Mesendoderm (in vitro differentiated cells): ENCODE results near the gene PTPRE.

Source experiments
- DNase-seq: peaks from one replicate; pipeline ENCODE4 v3.0.0; 2013
- H2AK5ac ChIP-seq: 2 replicates; pipeline ENCODE4 v1.6.1; 2013; ENCODE audit warnings: low read length, inconsistent platforms
- H2BK120ac ChIP-seq: 2 replicates; pipeline ENCODE4 v1.6.1; 2013; ENCODE audit warnings: low read depth, mild to moderate bottlenecking, low read length, moderate library complexity, mixed read lengths
- H2BK15ac ChIP-seq: replicated peaks from 2 replicates; pipeline ENCODE4 v1.6.1; 2013; ENCODE audit warnings: low read depth, mild to moderate bottlenecking, moderate library complexity
- H2BK5ac ChIP-seq: 2 replicates; pipeline ENCODE4 v1.6.1; 2013; ENCODE audit warnings: low read length, inconsistent platforms
- H3K18ac ChIP-seq: 2 replicates; pipeline ENCODE4 v1.6.1; 2013; ENCODE audit warnings: mild to moderate bottlenecking, low read length, mixed read lengths
- H3K23ac ChIP-seq: one replicate; pipeline ENCODE4 v1.6.1; 2013; ENCODE audit warnings: low read length
- H3K27ac ChIP-seq: 2 replicates; pipeline ENCODE4 v1.5.1; 2013; ENCODE audit warnings: low read depth, mild to moderate bottlenecking, inconsistent platforms, low read length, moderate library complexity
- H3K27me3 ChIP-seq: 2 replicates; pipeline ENCODE4 v1.6.1; 2013; ENCODE audit warnings: low read length, control low read depth, mild to moderate bottlenecking, inconsistent platforms; ENCODE audit not compliant: insufficient read depth, poor library complexity
- H3K36me3 ChIP-seq: 2 replicates; pipeline ENCODE4 v1.6.1; 2013; ENCODE audit warnings: low read length, inconsistent platforms; ENCODE audit not compliant: control insufficient read depth, insufficient read depth
- H3K4ac ChIP-seq: one replicate; pipeline ENCODE4 v1.6.1; 2013; ENCODE audit warnings: low read depth, mild to moderate bottlenecking, low read length, moderate library complexity
- H3K4me1 ChIP-seq: 2 replicates; pipeline ENCODE4 v1.6.1; 2013; ENCODE audit warnings: low read depth, low read length, inconsistent platforms; ENCODE audit not compliant: control insufficient read depth
- H3K4me2 ChIP-seq: 2 replicates; pipeline ENCODE4 v1.6.1; 2013; ENCODE audit warnings: low read length
- H3K4me3 ChIP-seq: 2 replicates; pipeline ENCODE4 v1.5.1; 2013; ENCODE audit warnings: mild to moderate bottlenecking, low read length
- H3K56ac ChIP-seq: one replicate; pipeline ENCODE4 v1.6.1; 2013; ENCODE audit warnings: low read length
- H3K79me1 ChIP-seq: 2 replicates; pipeline ENCODE4 v1.6.1; 2013; ENCODE audit warnings: low read length, inconsistent platforms
- H3K79me2 ChIP-seq: 2 replicates; pipeline ENCODE4 v1.6.1; 2013; ENCODE audit warnings: mild to moderate bottlenecking, low read length; ENCODE audit not compliant: control insufficient read depth, insufficient read depth
- H3K9ac ChIP-seq: 2 replicates; pipeline ENCODE4 v1.6.1; 2013; ENCODE audit warnings: low read length, inconsistent platforms
- H4K5ac ChIP-seq: one replicate; pipeline ENCODE4 v1.6.1; 2013; ENCODE audit warnings: low read length
- H4K8ac ChIP-seq: one replicate; pipeline ENCODE4 v1.6.1; 2013; ENCODE audit warnings: low read depth, mild to moderate bottlenecking, control low read depth, low read length, moderate library complexity
- WGBS: extraction: QIAGEN DNeasy Blood & Tissue Kit; methylation state at CpG from one replicate; pipeline ENCODE4 v1.1.7; 2013; ENCODE audit warnings: low lambda C conversion rate, missing lambda C conversion rate; ENCODE audit not compliant: insufficient coverage; ENCODE audit errors: extremely low coverage; 5-methylcytosine and 5-hydroxymethylcytosine counted together

The PTPRE gene

DNA sequence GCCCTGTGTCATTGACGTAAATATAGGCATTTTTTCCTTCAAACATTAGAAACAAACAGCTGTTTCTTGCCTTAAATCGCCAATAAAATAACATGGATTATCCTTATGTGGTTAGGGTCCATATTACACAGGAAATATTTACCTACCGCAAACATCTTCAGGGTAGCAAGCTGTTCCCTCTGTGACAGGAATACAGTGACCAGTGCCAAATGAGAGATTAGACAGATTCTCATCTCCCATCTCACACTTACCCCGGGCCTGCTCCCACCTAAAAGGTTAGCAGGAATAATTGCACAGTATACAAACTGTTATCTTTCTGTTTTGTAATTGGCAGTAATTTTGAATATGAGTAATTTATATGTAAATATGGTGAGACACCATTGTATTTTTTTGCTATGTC is 202.8 kb downstream of the PTPRE start:
- Histone ChIP-seq H3K4ac (no peak overlapping the region), H2AK5ac (no peak overlapping the region), H3K79me2 (no peaks in the 10 kb centered on the region), H4K5ac (no peak overlapping the region), H3K56ac (no peak overlapping the region), H3K4me2 (no peak overlapping the region), H3K4me3 (no peak overlapping the region), H2BK15ac (no peak overlapping the region), H2BK120ac (no peak overlapping the region), H3K36me3 (peaks cover 62% of the 10 kb centered on the region), H3K9ac (no peak overlapping the region), H3K4me1 (no peaks in the 10 kb centered on the region), H3K23ac (no peak overlapping the region), H3K79me1 (no peaks in the 10 kb centered on the region), H3K18ac (no peak overlapping the region), H3K27me3 (no peaks in the 10 kb centered on the region), H4K8ac (no peak overlapping the region), H2BK5ac (no peak overlapping the region), H3K27ac (no peak overlapping the region)
- WGBS, result no CpG with 5 or more reads among the region's 4 CpGs
- DNase-seq, result no peak

DNA sequence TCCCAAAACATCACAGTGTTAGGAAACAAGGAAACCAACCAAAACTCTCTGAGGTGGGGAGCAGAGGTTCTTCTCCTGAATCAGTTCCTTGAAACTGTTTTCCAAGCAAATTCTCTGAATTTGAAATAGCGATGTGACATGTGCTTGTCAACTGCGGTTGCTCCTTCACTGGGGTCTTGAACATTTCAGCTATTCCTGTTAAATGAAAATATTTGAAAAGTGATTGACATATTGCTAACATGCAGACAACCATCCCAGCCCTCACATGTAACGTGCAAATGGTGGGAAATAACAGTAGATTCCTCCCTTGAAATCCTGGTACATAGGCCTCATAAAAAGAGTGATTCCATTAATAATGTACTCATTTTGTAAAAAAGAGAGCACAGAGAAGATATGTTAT is 203.4 kb downstream of the PTPRE start:
- Histone ChIP-seq H2BK15ac (no peak overlapping the region), H3K23ac (no peak overlapping the region), H3K79me2 (no peaks in the 10 kb centered on the region), H3K79me1 (peaks cover 1% of the 10 kb centered on the region), H3K4me1 (no peaks in the 10 kb centered on the region), H3K4ac (no peak overlapping the region), H3K27me3 (no peaks in the 10 kb centered on the region), H3K56ac (no peak overlapping the region), H3K4me2 (no peak overlapping the region), H2BK5ac (no peak overlapping the region), H3K4me3 (no peak overlapping the region), H3K36me3 (peaks cover 64% of the 10 kb centered on the region), H4K8ac (no peak overlapping the region), H2AK5ac (no peak overlapping the region), H3K27ac (no peak overlapping the region), H3K18ac (no peak overlapping the region), H2BK120ac (no peak overlapping the region), H3K9ac (no peak overlapping the region), H4K5ac (no peak overlapping the region)
- no CpG with 5 or more reads among the region's 3 CpGs for WGBS
- DNase-seq, result no peak

DNA sequence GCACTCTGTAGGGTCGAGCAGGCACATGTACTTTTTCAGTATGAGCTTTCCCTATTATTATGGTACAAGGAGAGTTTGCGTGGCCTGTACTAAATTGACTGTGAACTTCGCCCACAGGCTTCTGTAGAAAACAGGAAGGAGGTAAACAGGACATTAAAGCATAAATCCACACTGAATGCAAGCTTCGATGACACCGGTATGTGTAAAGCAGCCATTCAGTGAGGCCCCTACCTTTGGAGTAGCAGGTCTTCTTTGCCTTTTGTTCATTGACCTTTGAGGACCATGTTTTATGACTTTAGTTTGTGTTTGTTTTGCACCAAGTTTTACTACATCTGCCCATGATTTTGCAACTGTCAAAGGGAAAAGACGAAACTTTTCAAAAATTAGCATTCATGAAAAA is 204.8 kb downstream of the PTPRE start:
- WGBS, result no CpG with 5 or more reads among the region's 6 CpGs
- no peak for DNase-seq

DNA sequence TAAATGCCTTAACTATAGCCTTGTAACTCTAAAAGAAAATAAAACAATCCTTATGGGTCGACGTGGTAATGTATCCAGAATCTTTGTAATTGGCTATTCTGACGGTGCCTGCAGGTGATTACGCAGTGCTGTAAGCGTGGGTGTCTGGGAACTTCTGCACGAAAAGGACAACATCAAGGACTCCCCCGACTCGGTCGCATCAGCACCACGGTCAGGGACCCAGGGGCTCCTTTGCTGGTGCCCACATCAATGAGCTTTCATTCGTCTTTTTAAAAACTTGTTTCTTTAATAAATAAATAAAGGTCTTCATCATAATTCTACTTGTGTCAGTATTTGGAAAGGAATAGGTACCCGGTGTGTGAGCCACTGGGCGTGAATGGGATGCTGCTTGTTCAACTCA is 206.1 kb downstream of the PTPRE start:
- H4K5ac ChIP-seq, result no peak overlapping the region
- no peak overlapping the region for H2BK15ac ChIP-seq
- WGBS, result no CpG with 5 or more reads among the region's 13 CpGs
- H2BK5ac ChIP-seq, result no peak overlapping the region
- H3K79me1 ChIP-seq, result peaks cover 3% of the 10 kb centered on the region
- H3K4ac ChIP-seq, result no peak overlapping the region
- no peak overlapping the region for H2BK120ac ChIP-seq
- peaks cover 48% of the 10 kb centered on the region for H3K36me3 ChIP-seq
- DNase-seq, result no peak
- no peak overlapping the region for H3K27ac ChIP-seq
- H3K79me2 ChIP-seq, result no peaks in the 10 kb centered on the region
- no peak overlapping the region for H3K23ac ChIP-seq
- H3K27me3 ChIP-seq, result no peaks in the 10 kb centered on the region
- no peak overlapping the region for H3K9ac ChIP-seq
- no peak overlapping the region for H2AK5ac ChIP-seq
- H3K18ac ChIP-seq, result no peak overlapping the region
- no peak overlapping the region for H3K4me2 ChIP-seq
- no peak overlapping the region for H3K4me3 ChIP-seq
- no peak overlapping the region for H4K8ac ChIP-seq
- H3K4me1 ChIP-seq, result no peaks in the 10 kb centered on the region
- H3K56ac ChIP-seq, result no peak overlapping the region

More for the DNA sequence above, 204.8 kb downstream of the PTPRE start:
- Histone ChIP-seq H3K4ac (no peak overlapping the region), H3K27me3 (no peaks in the 10 kb centered on the region), H3K56ac (no peak overlapping the region), H2AK5ac (no peak overlapping the region), H3K79me1 (peaks cover 2% of the 10 kb centered on the region), H4K8ac (no peak overlapping the region), H2BK5ac (no peak overlapping the region), H3K79me2 (no peaks in the 10 kb centered on the region), H3K4me3 (no peak overlapping the region), H3K36me3 (peaks cover 57% of the 10 kb centered on the region), H2BK120ac (no peak overlapping the region), H3K27ac (no peak overlapping the region), H3K18ac (no peak overlapping the region), H3K23ac (no peak overlapping the region), H3K4me2 (no peak overlapping the region), H3K9ac (no peak overlapping the region), H2BK15ac (no peak overlapping the region), H4K5ac (no peak overlapping the region), H3K4me1 (no peaks in the 10 kb centered on the region)

DNA sequence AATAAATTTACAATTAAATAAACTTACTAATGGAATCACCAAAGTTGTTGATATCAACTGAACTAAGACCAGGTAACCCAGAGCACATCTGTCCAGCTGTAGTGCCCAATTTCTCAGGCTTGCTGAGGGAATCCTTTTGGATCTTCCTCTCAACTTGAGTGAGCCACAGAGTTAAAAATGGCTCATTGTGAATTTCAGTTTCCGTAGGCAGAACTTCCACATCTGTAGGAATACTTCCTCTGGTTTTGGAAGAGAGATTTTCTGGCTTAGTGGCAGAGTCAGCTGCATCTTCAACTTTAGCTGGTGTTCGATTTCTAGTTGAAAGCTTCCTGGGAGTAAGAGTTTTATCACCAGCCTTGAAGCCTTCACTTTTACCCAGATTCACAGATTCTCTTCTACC is 208.0 kb downstream of the PTPRE start:
- Histone ChIP-seq H3K18ac (no peak overlapping the region), H2BK120ac (no peak overlapping the region), H3K27ac (no peak overlapping the region), H3K79me2 (no peaks in the 10 kb centered on the region), H4K5ac (no peak overlapping the region), H3K23ac (no peak overlapping the region), H2AK5ac (no peak overlapping the region), H3K4ac (no peak overlapping the region), H3K79me1 (peaks cover 5% of the 10 kb centered on the region), H2BK15ac (no peak overlapping the region), H3K27me3 (no peaks in the 10 kb centered on the region), H3K9ac (no peak overlapping the region), H3K56ac (no peak overlapping the region), H3K4me1 (no peaks in the 10 kb centered on the region), H3K4me2 (no peak overlapping the region), H3K4me3 (no peak overlapping the region), H4K8ac (no peak overlapping the region), H3K36me3 (peaks cover 42% of the 10 kb centered on the region), H2BK5ac (no peak overlapping the region)
- DNase-seq, result no peak
- whole genome bisulfite sequencing, result no CpG with 5 or more reads among the region's 2 CpGs

DNA sequence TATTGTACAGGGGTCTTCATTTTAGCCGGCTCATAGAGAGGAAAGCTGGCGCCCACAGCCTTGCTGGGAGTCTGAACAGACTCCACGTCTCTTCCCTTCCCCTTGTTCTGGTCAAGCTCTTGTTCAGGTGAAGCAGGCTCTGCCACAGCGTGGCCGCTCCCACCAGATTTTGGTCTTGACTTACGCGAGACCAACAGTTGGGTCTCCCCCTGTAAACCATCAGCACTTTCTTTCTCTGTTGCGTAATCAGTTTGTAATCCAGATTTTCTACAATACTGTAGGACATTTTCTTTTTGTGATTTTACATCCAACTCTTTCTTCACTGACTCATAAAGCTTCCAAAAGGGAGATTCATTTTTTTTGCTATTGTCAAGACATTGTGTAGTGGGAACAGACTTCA is 208.5 kb downstream of the PTPRE start:
- no peak overlapping the region for H3K56ac ChIP-seq
- no peak overlapping the region for H2BK120ac ChIP-seq
- H3K27me3 ChIP-seq, result no peaks in the 10 kb centered on the region
- H2BK15ac ChIP-seq, result no peak overlapping the region
- H3K79me2 ChIP-seq, result no peaks in the 10 kb centered on the region
- H4K5ac ChIP-seq, result no peak overlapping the region
- H3K79me1 ChIP-seq, result peaks cover 5% of the 10 kb centered on the region
- H3K4me3 ChIP-seq, result no peak overlapping the region
- no peak overlapping the region for H3K9ac ChIP-seq
- no peak for DNase-seq
- H3K4me1 ChIP-seq, result no peaks in the 10 kb centered on the region
- no peak overlapping the region for H3K4ac ChIP-seq
- no peak overlapping the region for H3K18ac ChIP-seq
- WGBS, result no CpG with 5 or more reads among the region's 8 CpGs
- no peak overlapping the region for H2AK5ac ChIP-seq
- H3K36me3 ChIP-seq, result peaks cover 40% of the 10 kb centered on the region
- H3K23ac ChIP-seq, result no peak overlapping the region
- no peak overlapping the region for H4K8ac ChIP-seq
- no peak overlapping the region for H2BK5ac ChIP-seq
- H3K4me2 ChIP-seq, result no peak overlapping the region
- H3K27ac ChIP-seq, result no peak overlapping the region
